Fibroblast of gingiva (primary cell): ENCODE measurements around the gene COL11A2.

ENCODE experiments used
- DNase-seq: peaks from one replicate; pipeline ENCODE4 v3.0.0-alpha.2; 2011; ENCODE audit warnings: low read depth

COL11A2 gene

GRCh38 chr6:33206027-33206863 is 14.0 kb upstream of the COL11A2 start:
- no peak for DNase-seq

GRCh38 chr6:33205191-33206026 is 13.1 kb upstream of the COL11A2 start:
- DNase-seq: no peak

GRCh38 chr6:33204415-33205190 is 12.3 kb upstream of the COL11A2 start, which contains the start of gene HSD17B8:
Gene HSD17B8, plus strand, starts transcription at chr6:33204655. Its CDS starts 14 bp downstream, at chr6:33204669.
- DNase-seq: peak; percentile 88

- no peak for DNase-seq
Measured at GRCh38 chr6:33204165-33204414, 11.8 kb upstream of the COL11A2 start.

- no peak for DNase-seq
Measured at GRCh38 chr6:33203443-33204164, 11.3 kb upstream of the COL11A2 start.

GRCh38 chr6:33202799-33203198 is 10.5 kb upstream of the COL11A2 start:
- no peak for DNase-seq

- no peak for DNase-seq
Measured at GRCh38 chr6:33201935-33202334, 9.7 kb upstream of the COL11A2 start.

- no peak for DNase-seq
Measured at GRCh38 chr6:33201147-33201545, 8.9 kb upstream of the COL11A2 start.

GRCh38 chr6:33200219-33201146 is 8.2 kb upstream of the COL11A2 start, which contains the start of the genes RXRB and SLC39A7:
Gene RXRB, minus strand, starts transcription at chr6:33200665. Its CDS starts 189 bp downstream, at chr6:33200476.
Gene SLC39A7, plus strand, starts transcription at chr6:33200867. Its CDS starts 379 bp downstream, at chr6:33201246.
- peak; percentile 99 for DNase-seq

- peak; percentile 76 for DNase-seq
Measured at GRCh38 chr6:33199687-33200218, 7.5 kb upstream of the COL11A2 start.

GRCh38 chr6:33198853-33199436 is 6.7 kb upstream of the COL11A2 start:
- DNase-seq: no peak

- DNase-seq: no peak
Measured at GRCh38 chr6:33198159-33198852, 6.0 kb upstream of the COL11A2 start.

GRCh38 chr6:33197431-33198048 is 5.3 kb upstream of the COL11A2 start:
- peak; percentile 54 for DNase-seq

- no peak for DNase-seq
Measured at GRCh38 chr6:33195304-33196165, 3.3 kb upstream of the COL11A2 start.

GRCh38 chr6:33194431-33194979 is 2.2 kb upstream of the COL11A2 start:
- no peak for DNase-seq

GRCh38 chr6:33193619-33194018 is 1.4 kb upstream of the COL11A2 start:
- DNase-seq: no peak
